ENCODE results near the gene TNS3.

Gene TNS3

GRCh38 chr7:47351233-47352154 lies 230.4 kb downstream of the TNS3 start:
- H3K4me3 ChIP-seq (ENCODE audit: low read depth, low read length), result no peak overlapping the region
- no peak for DNase-seq (ENCODE audit: low read depth)
- no peak for TF ChIP-seq CTCF (IDR thresholded peaks at IDR 0.05; ENCODE audit: low read depth, low read length, missing control alignments)

GRCh38 chr7:47350425-47350824 lies 231.5 kb downstream of the TNS3 start:
- no peak for TF ChIP-seq CTCF (IDR thresholded peaks at IDR 0.05; ENCODE audit: low read depth, low read length, missing control alignments)
- no peak for DNase-seq (ENCODE audit: low read depth)
- no peak overlapping the region for H3K4me3 ChIP-seq (ENCODE audit: low read depth, low read length)

GRCh38 chr7:47349401-47349800 lies 232.5 kb downstream of the TNS3 start:
- TF ChIP-seq CTCF (IDR thresholded peaks at IDR 0.05; ENCODE audit: low read depth, low read length, missing control alignments), result no peak
- no peak overlapping the region for H3K4me3 ChIP-seq (ENCODE audit: low read depth, low read length)
- DNase-seq (ENCODE audit: low read depth), result no peak

GRCh38 chr7:47347816-47348385 lies 234.0 kb downstream of the TNS3 start:
- TF ChIP-seq CTCF (IDR thresholded peaks at IDR 0.05; ENCODE audit: low read depth, low read length, missing control alignments), result no peak

GRCh38 chr7:47347346-47347745 lies 234.6 kb downstream of the TNS3 start:
- DNase-seq (ENCODE audit: low read depth), result no peak
- no peak for TF ChIP-seq CTCF (IDR thresholded peaks at IDR 0.05; ENCODE audit: low read depth, low read length, missing control alignments)

More at GRCh38 chr7:47347816-47348385, 234.0 kb downstream of the TNS3 start:
- H3K4me3 ChIP-seq (ENCODE audit: low read depth, low read length), result no peak overlapping the region
- DNase-seq (ENCODE audit: low read depth), result no peak

GRCh38 chr7:47346377-47346914 lies 235.5 kb downstream of the TNS3 start:
- no peak for DNase-seq (ENCODE audit: low read depth)
- no peak overlapping the region for H3K4me3 ChIP-seq (ENCODE audit: low read depth, low read length)

More at GRCh38 chr7:47347346-47347745, 234.6 kb downstream of the TNS3 start:
- H3K4me3 ChIP-seq (ENCODE audit: low read depth, low read length), result no peak overlapping the region

More at GRCh38 chr7:47346377-47346914, 235.5 kb downstream of the TNS3 start:
- TF ChIP-seq CTCF (IDR thresholded peaks at IDR 0.05; ENCODE audit: low read depth, low read length, missing control alignments), result no peak
